ENCODE measurements around the gene EXOC6B. TPM values are rescaled to one million over a fixed set of nuclear protein-coding genes. Genes with fewer than 3 reads are reported as not detected.

EXOC6B gene
- total RNA-seq, 1 experiment from 2014 or later, result 40.1 TPM

DNA sequence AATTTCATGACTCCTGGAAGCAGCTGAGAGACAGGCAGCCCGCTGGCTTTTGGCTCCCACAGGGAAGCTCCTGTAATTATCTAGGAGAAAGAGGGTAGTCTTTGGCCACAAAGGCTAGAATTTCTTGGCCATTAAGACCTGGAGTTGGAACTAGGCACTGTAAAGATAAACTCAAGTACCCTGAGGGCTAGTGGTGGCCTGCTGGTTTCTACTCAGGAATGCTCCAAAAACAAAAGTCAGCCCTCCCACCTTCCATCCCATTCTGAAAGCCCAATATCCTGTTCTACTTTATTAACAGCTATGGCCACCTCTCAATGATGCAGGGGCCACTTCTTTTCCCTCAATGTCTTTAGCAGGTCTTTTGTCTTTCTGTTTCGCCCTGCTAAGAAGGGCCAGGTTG, 644.2 kb downstream of the EXOC6B start:
- H3K9me3 Mint-ChIP-seq, result no peaks in the 10 kb centered on the region; a peak in 1 of 5 replicates
- Histone ChIP-seq H3K4ac (ENCODE audit: low read depth, low read length) (no peak overlapping the region), H3K4me2 (ENCODE audit: insufficient read depth, insufficient read length, low read length) (no peak overlapping the region), H3K9ac (ENCODE audit: extremely low read depth, insufficient read length, low read length) (no peak overlapping the region), H4K5ac (ENCODE audit: insufficient read length, low read depth, low read length) (no peak overlapping the region), H4K8ac (replicated peaks; ENCODE audit: insufficient read length, low read depth, low read length) (no peak overlapping the region), H2BK120ac (ENCODE audit: low read depth, low read length, poor library complexity, severe bottlenecking) (no peak overlapping the region), H2BK12ac (ENCODE audit: insufficient read length, low read depth, low read length) (no peak overlapping the region), H2BK20ac (ENCODE audit: low read depth, low read length, poor library complexity, severe bottlenecking) (no peak overlapping the region), H3K23ac (ENCODE audit: insufficient read length, low read depth, low read length) (no peak overlapping the region), H3K4me1 (ENCODE audit: insufficient read depth, low read length) (no peaks in the 10 kb centered on the region), H3K23me2 (ENCODE audit: insufficient read length, low read depth, low read length, poor library complexity, severe bottlenecking) (no peaks in the 10 kb centered on the region), H3K18ac (ENCODE audit: insufficient read length, low read depth, low read length) (no peak overlapping the region), H3T11ph (ENCODE audit: low read length) (no peak overlapping the region), H3K27me3 (ENCODE audit: insufficient read depth, low read length) (no peaks in the 10 kb centered on the region), H3K56ac (ENCODE audit: insufficient read length, low read depth, low read length) (no peak overlapping the region), H3K14ac (ENCODE audit: insufficient read depth, low read length) (no peak overlapping the region), H3K9me3 (ENCODE audit: control insufficient read depth, low read depth, low read length) (no peaks in the 10 kb centered on the region), H2BK5ac (ENCODE audit: insufficient read length, low read length) (no peak overlapping the region), H3K27ac (ENCODE audit: insufficient read length, low read depth, low read length) (no peak overlapping the region), H4K91ac (ENCODE audit: insufficient read length, low read depth, low read length) (no peak overlapping the region), H3K79me2 (ENCODE audit: insufficient read depth, low read length) (no peaks in the 10 kb centered on the region), H3K79me1 (ENCODE audit: insufficient read depth, low read depth, low read length, poor library complexity, severe bottlenecking) (no peaks in the 10 kb centered on the region), H2AK5ac (ENCODE audit: insufficient read length, low read length) (no peak overlapping the region), H2AFZ (ENCODE audit: low read length) (no peak overlapping the region), H2BK15ac (ENCODE audit: low read depth, low read length) (no peak overlapping the region), H4K20me1 (ENCODE audit: control insufficient read depth, insufficient read depth, insufficient read length) (no peaks in the 10 kb centered on the region)
- TF ChIP-seq, protein P1, sequence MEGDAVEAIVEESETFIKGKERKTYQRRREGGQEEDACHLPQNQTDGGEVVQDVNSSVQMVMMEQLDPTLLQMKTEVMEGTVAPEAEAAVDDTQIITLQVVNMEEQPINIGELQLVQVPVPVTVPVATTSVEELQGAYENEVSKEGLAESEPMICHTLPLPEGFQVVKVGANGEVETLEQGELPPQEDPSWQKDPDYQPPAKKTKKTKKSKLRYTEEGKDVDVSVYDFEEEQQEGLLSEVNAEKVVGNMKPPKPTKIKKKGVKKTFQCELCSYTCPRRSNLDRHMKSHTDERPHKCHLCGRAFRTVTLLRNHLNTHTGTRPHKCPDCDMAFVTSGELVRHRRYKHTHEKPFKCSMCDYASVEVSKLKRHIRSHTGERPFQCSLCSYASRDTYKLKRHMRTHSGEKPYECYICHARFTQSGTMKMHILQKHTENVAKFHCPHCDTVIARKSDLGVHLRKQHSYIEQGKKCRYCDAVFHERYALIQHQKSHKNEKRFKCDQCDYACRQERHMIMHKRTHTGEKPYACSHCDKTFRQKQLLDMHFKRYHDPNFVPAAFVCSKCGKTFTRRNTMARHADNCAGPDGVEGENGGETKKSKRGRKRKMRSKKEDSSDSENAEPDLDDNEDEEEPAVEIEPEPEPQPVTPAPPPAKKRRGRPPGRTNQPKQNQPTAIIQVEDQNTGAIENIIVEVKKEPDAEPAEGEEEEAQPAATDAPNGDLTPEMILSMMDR (conservative IDR thresholded peaks at IDR 0.05), result no peak
- H3K4me1 Mint-ChIP-seq, result peaks cover 4 to 6% of the 10 kb centered on the region in 2 experiments; a peak in 3 of 4 replicates
- no CpG with 5 or more reads among the region's 2 CpGs for WGBS (ENCODE audit: extremely low coverage, insufficient read length, low lambda C conversion rate)
- no peak for DNase-seq
- H3K27me3 Mint-ChIP-seq (ENCODE audit: low read depth), result no peaks in the 10 kb centered on the region
- H3K27ac Mint-ChIP-seq, result no peak overlapping the region
- H3K36me3 Mint-ChIP-seq (ENCODE audit: insufficient read depth in 1 of 3, low read depth in 3 of 3), result peaks cover 0 to 20% (median 3%) of the 10 kb centered on the region in 3 experiments; a peak in 5 of 7 replicates
- H3K4me3 Mint-ChIP-seq, result no peak overlapping the region
